GM18870 (cell line): Measurements from ENCODE around the gene MYLIP.
A peak's percentile ranks its signal among the peaks of the same experiment; 100 is the strongest.

Experiments
- ATAC-seq: cut with Tn5 transposase; IDR thresholded peaks from one replicate; pipeline ENCODE4 v1.9.1; 2021; ENCODE audit warnings: moderate library complexity; ENCODE audit not compliant: unreplicated experiment

MYLIP gene

GRCh38 chr6:16106991-16107787 is 21.7 kb upstream of the MYLIP start:
- ATAC-seq, result no peak

GRCh38 chr6:16108419-16108818 is 20.5 kb upstream of the MYLIP start:
- no peak for ATAC-seq

GRCh38 chr6:16108921-16109658 is 19.8 kb upstream of the MYLIP start:
- ATAC-seq, result no peak

- ATAC-seq, result no peak
Measured at GRCh38 chr6:16109659-16110305, 19.1 kb upstream of the MYLIP start.

GRCh38 chr6:16118825-16119224 is 10.1 kb upstream of the MYLIP start:
- ATAC-seq, result no peak

- ATAC-seq, result no peak
Measured at GRCh38 chr6:16121339-16121738, 7.5 kb upstream of the MYLIP start.

- no peak for ATAC-seq
Measured at GRCh38 chr6:16122197-16122596, 6.7 kb upstream of the MYLIP start.

GRCh38 chr6:16124198-16125180 is 4.4 kb upstream of the MYLIP start:
- ATAC-seq, result no peak

- ATAC-seq, result no peak
Measured at GRCh38 chr6:16126056-16126455, 2.8 kb upstream of the MYLIP start.

GRCh38 chr6:16126861-16127260 is 2.0 kb upstream of the MYLIP start:
- ATAC-seq, result no peak

GRCh38 chr6:16127471-16127870 is 1.4 kb upstream of the MYLIP start:
- no peak for ATAC-seq

- no peak for ATAC-seq
Measured at GRCh38 chr6:16129623-16130401, 926 bp downstream of the MYLIP start.

GRCh38 chr6:16130437-16130891 is 1.6 kb downstream of the MYLIP start:
- ATAC-seq, result peak; percentile 5

GRCh38 chr6:16130932-16131387 is 2.1 kb downstream of the MYLIP start:
- ATAC-seq, result peak; percentile 90

GRCh38 chr6:16132909-16133308 is 4.0 kb downstream of the MYLIP start:
- no peak for ATAC-seq

GRCh38 chr6:16134430-16134829 is 5.5 kb downstream of the MYLIP start:
- no peak for ATAC-seq

- ATAC-seq, result no peak
Measured at GRCh38 chr6:16135066-16135465, 6.2 kb downstream of the MYLIP start.

- ATAC-seq, result no peak
Measured at GRCh38 chr6:16136091-16136490, 7.2 kb downstream of the MYLIP start.

GRCh38 chr6:16136621-16137450 is 8.0 kb downstream of the MYLIP start:
- ATAC-seq, result no peak
